Stimulated activated CD4-positive, alpha-beta T cell treated with anti-CD3 and anti-CD28 coated beads, Interleukin-4, amount 100 ng/mL, for 1 hour (primary cell): ENCODE measurements around the gene CABS1.

Source experiments
- DNase-seq: peaks from one replicate; pipeline ENCODE4 v3.0.0-alpha.2; 2020

The CABS1 gene

GRCh38 chr4:70334681-70335080 lies at the start of gene CABS1:
Gene CABS1 (plus strand): TSS chr4:70334981. CDS start chr4:70335040, 59 bp downstream.
- no peak for DNase-seq

GRCh38 chr4:70288651-70289050 lies 46.1 kb upstream of the CABS1 start:
- no peak for DNase-seq

- DNase-seq, result no peak
Observed at GRCh38 chr4:70291341-70291740, 43.4 kb upstream of the CABS1 start.

GRCh38 chr4:70297576-70297975 lies 37.2 kb upstream of the CABS1 start:
- DNase-seq, result no peak

GRCh38 chr4:70298051-70298450 lies 36.7 kb upstream of the CABS1 start:
- no peak for DNase-seq

- DNase-seq, result no peak
Observed at GRCh38 chr4:70299643-70300042, 35.1 kb upstream of the CABS1 start.

- DNase-seq, result no peak
Observed at GRCh38 chr4:70300215-70300614, 34.6 kb upstream of the CABS1 start.

GRCh38 chr4:70303090-70303489 lies 31.7 kb upstream of the CABS1 start:
- no peak for DNase-seq

- DNase-seq, result no peak
Observed at GRCh38 chr4:70305601-70306000, 29.2 kb upstream of the CABS1 start.

GRCh38 chr4:70306076-70306475 lies 28.7 kb upstream of the CABS1 start:
- no peak for DNase-seq

GRCh38 chr4:70313736-70314135 lies 21.0 kb upstream of the CABS1 start:
- no peak for DNase-seq

- no peak for DNase-seq
Observed at GRCh38 chr4:70315928-70316327, 18.9 kb upstream of the CABS1 start.

GRCh38 chr4:70326052-70326451 lies 8.7 kb upstream of the CABS1 start:
- no peak for DNase-seq

- DNase-seq, result no peak
Observed at GRCh38 chr4:70336043-70336442, 1.3 kb downstream of the CABS1 start.

- no peak for DNase-seq
Observed at GRCh38 chr4:70337886-70338420, 3.2 kb downstream of the CABS1 start.

- no peak for DNase-seq
Observed at GRCh38 chr4:70356185-70356584, 21.4 kb downstream of the CABS1 start.

- DNase-seq, result no peak
Observed at GRCh38 chr4:70359115-70359661, 24.4 kb downstream of the CABS1 start.

- no peak for DNase-seq
Observed at GRCh38 chr4:70360460-70360859, 25.7 kb downstream of the CABS1 start, which contains the start of gene SMR3A. Gene SMR3A (plus strand): TSS chr4:70360760. CDS start chr4:70362116, 1,356 bp downstream.

GRCh38 chr4:70364002-70364401 lies 29.2 kb downstream of the CABS1 start:
- no peak for DNase-seq

GRCh38 chr4:70365479-70365878 lies 30.7 kb downstream of the CABS1 start:
- no peak for DNase-seq

GRCh38 chr4:70367813-70368212 lies 33.0 kb downstream of the CABS1 start:
- no peak for DNase-seq

- DNase-seq, result no peak
Observed at GRCh38 chr4:70371987-70372386, 37.2 kb downstream of the CABS1 start.

GRCh38 chr4:70372760-70373159 lies 38.0 kb downstream of the CABS1 start:
- no peak for DNase-seq

- DNase-seq, result no peak
Observed at GRCh38 chr4:70380578-70380977, 45.8 kb downstream of the CABS1 start.

- DNase-seq, result no peak
Observed at GRCh38 chr4:70382691-70383181, 48.0 kb downstream of the CABS1 start, which contains the start of gene SMR3B. Gene SMR3B (plus strand): TSS chr4:70383131. CDS start chr4:70384511, 1,380 bp downstream.
